Measurements from ENCODE around the gene L3HYPDH.

L3HYPDH gene

GRCh38 chr14:59425322-59425935 lies 58.8 kb downstream of the L3HYPDH start:
- no peak for TF ChIP-seq CTCF (IDR thresholded peaks at IDR 0.05; ENCODE audit: low read depth, low read length)
- no peak for DNase-seq (ENCODE audit: extremely low read depth, low read depth)

DNA sequence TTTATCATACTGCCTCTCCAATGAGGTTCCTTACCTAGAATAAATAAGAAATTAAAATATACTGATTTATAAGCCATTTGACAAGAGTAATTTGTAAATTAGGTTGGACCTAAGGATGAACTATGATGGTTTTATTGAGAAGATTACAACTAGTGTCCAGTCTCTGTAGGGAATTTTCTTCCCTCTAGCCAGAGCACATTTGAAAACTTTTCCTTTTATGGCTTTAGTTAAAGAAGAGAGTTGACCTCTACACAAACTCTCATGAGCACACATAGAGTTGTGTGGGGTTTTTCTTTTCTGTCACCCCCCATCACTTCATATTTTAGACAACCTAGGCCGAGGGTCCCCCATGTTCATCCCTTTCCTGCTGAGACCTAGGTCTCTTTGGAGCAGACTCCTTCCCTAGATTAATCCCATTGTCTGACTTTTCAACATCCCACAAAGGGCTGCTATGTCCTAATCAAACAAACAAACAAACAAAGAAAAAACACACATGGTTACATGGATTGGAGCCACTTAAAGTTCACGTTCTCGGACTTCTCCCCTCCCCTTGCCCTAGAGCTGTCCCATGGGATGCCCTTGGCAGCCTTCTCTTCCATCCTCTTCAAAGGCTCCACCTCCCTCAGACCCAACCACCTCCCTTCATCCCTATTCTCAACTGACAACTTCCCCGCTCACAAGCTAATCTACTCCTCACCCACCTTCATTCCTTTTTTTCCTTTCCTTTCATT lies 59.7 kb downstream of the L3HYPDH start:
- DNase-seq (ENCODE audit: extremely low read depth, low read depth), result no peak
- TF ChIP-seq CTCF (IDR thresholded peaks at IDR 0.05; ENCODE audit: low read depth, low read length), result no peak
